GM12892 (cell line): Measurements from ENCODE around the gene EGFL7.

ENCODE experiments used
- POLR2A ChIP-seq: IDR thresholded peaks from 2 replicates; pipeline ENCODE4 v1.6.1; 2011; ENCODE audit warnings: low read depth, low read length, control low read depth
- POLR2AphosphoS5 ChIP-seq: IDR thresholded peaks from 2 replicates; pipeline ENCODE4 v1.6.1; 2011; ENCODE audit warnings: low read depth, low read length, control low read depth
- TAF1 ChIP-seq: IDR thresholded peaks from 2 replicates; pipeline ENCODE4 v1.6.1; 2011; ENCODE audit warnings: low read depth, mild to moderate bottlenecking, control low read depth, low read length, borderline replicate concordance

- no peak for TF ChIP-seq POLR2AphosphoS5
- TF ChIP-seq POLR2A = no peak
- no peak for TF ChIP-seq TAF1
Measured at GRCh38 chr9:136678624-136679023, 15.9 kb downstream of the EGFL7 start.
